Peyer's patch (tissue), 4 donors: ENCODE measurements around the gene P2RY14.

Source experiments
- POLR2A ChIP-seq, 2 donors: fragments of 450-650 bp; IDR thresholded peaks; one replicate each; pipeline ENCODE4 v1.5.1; 2017; ENCODE audit warnings: antibody characterized with exemption in 2 of 2, mild to moderate bottlenecking in 2 of 2, moderate library complexity in 2 of 2
- TF ChIP-seq, protein P1 (sequence below), 6 experiments: fragments of 450-650 bp in 4 of 6; fragments of 200-600 bp in 2 of 6; sonication (generic) in 1 of 6; IDR thresholded peaks; one replicate each; pipeline ENCODE4 v1.5.1; 2017 to 2019; ENCODE audit warnings: antibody characterized with exemption in 6 of 6, mild to moderate bottlenecking in 3 of 6, moderate library complexity in 1 of 6

DNA sequence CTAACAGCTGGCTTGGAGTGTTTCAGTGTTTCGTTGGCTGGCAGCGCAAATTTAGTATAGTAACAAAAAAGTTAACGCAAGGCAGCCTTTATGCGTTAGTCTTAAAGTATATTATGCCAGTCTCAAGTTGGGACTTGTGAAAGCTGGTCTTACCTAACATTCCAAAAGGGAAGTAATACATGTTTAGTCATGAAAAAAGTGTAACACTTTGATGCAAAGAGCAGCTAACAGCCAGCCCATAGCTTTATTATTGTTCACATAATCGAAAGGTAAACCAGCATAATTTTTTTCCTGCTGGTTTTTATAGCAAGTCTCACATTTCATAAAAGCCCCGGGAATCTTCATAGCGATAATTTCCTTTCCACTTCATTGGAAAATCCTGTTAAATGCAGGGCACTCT lies 40.6 kb upstream of the P2RY14 start:
- TF ChIP-seq, protein P1, sequence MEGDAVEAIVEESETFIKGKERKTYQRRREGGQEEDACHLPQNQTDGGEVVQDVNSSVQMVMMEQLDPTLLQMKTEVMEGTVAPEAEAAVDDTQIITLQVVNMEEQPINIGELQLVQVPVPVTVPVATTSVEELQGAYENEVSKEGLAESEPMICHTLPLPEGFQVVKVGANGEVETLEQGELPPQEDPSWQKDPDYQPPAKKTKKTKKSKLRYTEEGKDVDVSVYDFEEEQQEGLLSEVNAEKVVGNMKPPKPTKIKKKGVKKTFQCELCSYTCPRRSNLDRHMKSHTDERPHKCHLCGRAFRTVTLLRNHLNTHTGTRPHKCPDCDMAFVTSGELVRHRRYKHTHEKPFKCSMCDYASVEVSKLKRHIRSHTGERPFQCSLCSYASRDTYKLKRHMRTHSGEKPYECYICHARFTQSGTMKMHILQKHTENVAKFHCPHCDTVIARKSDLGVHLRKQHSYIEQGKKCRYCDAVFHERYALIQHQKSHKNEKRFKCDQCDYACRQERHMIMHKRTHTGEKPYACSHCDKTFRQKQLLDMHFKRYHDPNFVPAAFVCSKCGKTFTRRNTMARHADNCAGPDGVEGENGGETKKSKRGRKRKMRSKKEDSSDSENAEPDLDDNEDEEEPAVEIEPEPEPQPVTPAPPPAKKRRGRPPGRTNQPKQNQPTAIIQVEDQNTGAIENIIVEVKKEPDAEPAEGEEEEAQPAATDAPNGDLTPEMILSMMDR (IDR thresholded peaks at IDR 0.05) = no peak
- no peak for TF ChIP-seq POLR2A (IDR thresholded peaks at IDR 0.05)
